Stomach (tissue), 4 donors: ENCODE results near the gene SDSL.

Source experiments
- EP300 ChIP-seq: sonication (generic); formaldehyde crosslinking; IDR thresholded peaks from one replicate; pipeline ENCODE4 v1.6.1; 2017; ENCODE audit warnings: antibody characterized with exemption
- TF ChIP-seq, protein P1 (sequence below), 7 experiments: fragments of 450-650 bp in 4 of 7; fragments of 200-600 bp in 3 of 7; sonication (generic) in 3 of 7; IDR thresholded peaks; one replicate each; pipeline ENCODE4 v1.5.1; 2016 to 2019; ENCODE audit warnings: antibody characterized with exemption in 7 of 7, control low read depth in 2 of 7, mild to moderate bottlenecking in 1 of 7

- no peak for TF ChIP-seq EP300
- TF ChIP-seq, protein P1, sequence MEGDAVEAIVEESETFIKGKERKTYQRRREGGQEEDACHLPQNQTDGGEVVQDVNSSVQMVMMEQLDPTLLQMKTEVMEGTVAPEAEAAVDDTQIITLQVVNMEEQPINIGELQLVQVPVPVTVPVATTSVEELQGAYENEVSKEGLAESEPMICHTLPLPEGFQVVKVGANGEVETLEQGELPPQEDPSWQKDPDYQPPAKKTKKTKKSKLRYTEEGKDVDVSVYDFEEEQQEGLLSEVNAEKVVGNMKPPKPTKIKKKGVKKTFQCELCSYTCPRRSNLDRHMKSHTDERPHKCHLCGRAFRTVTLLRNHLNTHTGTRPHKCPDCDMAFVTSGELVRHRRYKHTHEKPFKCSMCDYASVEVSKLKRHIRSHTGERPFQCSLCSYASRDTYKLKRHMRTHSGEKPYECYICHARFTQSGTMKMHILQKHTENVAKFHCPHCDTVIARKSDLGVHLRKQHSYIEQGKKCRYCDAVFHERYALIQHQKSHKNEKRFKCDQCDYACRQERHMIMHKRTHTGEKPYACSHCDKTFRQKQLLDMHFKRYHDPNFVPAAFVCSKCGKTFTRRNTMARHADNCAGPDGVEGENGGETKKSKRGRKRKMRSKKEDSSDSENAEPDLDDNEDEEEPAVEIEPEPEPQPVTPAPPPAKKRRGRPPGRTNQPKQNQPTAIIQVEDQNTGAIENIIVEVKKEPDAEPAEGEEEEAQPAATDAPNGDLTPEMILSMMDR (IDR thresholded peaks at IDR 0.05): no peak
Measured at GRCh38 chr12:113448873-113449272, 26.7 kb downstream of the SDSL start.
